Mammary epithelial cell (primary cell): ENCODE results near the gene FEZF1.

ENCODE experiments used
- EZH2 ChIP-seq: IDR thresholded peaks from 2 replicates; pipeline ENCODE4 v1.6.1; 2012; ENCODE audit warnings: low read length, inconsistent platforms, borderline replicate concordance
- TF ChIP-seq, protein P1 (sequence below), 2 donors: IDR thresholded peaks in 1 of 2; conservative IDR thresholded peaks in 1 of 2; 2 replicates each; pipeline ENCODE4 v1.5.1; 2011 to 2012; ENCODE audit warnings: inconsistent platforms in 2 of 2, low read length in 2 of 2, mild to moderate bottlenecking in 2 of 2, control low read depth in 1 of 2, low read depth in 1 of 2; ENCODE audit not compliant: insufficient read depth in 1 of 2; ENCODE audit errors: extremely low read depth in 1 of 2

- TF ChIP-seq, protein P1, sequence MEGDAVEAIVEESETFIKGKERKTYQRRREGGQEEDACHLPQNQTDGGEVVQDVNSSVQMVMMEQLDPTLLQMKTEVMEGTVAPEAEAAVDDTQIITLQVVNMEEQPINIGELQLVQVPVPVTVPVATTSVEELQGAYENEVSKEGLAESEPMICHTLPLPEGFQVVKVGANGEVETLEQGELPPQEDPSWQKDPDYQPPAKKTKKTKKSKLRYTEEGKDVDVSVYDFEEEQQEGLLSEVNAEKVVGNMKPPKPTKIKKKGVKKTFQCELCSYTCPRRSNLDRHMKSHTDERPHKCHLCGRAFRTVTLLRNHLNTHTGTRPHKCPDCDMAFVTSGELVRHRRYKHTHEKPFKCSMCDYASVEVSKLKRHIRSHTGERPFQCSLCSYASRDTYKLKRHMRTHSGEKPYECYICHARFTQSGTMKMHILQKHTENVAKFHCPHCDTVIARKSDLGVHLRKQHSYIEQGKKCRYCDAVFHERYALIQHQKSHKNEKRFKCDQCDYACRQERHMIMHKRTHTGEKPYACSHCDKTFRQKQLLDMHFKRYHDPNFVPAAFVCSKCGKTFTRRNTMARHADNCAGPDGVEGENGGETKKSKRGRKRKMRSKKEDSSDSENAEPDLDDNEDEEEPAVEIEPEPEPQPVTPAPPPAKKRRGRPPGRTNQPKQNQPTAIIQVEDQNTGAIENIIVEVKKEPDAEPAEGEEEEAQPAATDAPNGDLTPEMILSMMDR (conservative IDR thresholded peaks at IDR 0.05 in 1 of 2, IDR thresholded peaks at IDR 0.05 in 1 of 2; ENCODE audit: extremely low read depth in 1 of 2, insufficient read depth in 1 of 2, low read depth in 1 of 2, low read length in 2 of 2), result no peak
- TF ChIP-seq EZH2, result no peak
These were observed 14.1 kb downstream of the FEZF1 start for GRCh38 chr7:122290476-122290875.
